Hepatocyte (in vitro differentiated cells): ENCODE measurements around the gene HNRNPA2B1. TPM values are rescaled to one million over a fixed set of nuclear protein-coding genes. Genes with fewer than 3 reads are reported as not detected.

Experiments
- DNase-seq: peaks from one replicate; pipeline ENCODE4 v3.0.0-alpha.2; 2016; ENCODE audit warnings: low spot score
- H2AFZ ChIP-seq: fragments of 200-600 bp; sonication (generic); 2 replicates; pipeline ENCODE4 v1.6.0; 2016; ENCODE audit warnings: antibody characterized with exemption, mild to moderate bottlenecking
- H3K27ac ChIP-seq: fragments of 200-600 bp; sonication (generic); 2 replicates; pipeline ENCODE4 v1.5.1; 2016; ENCODE audit warnings: mild to moderate bottlenecking
- H3K27me3 ChIP-seq: fragments of 200-600 bp; sonication (generic); 2 replicates; pipeline ENCODE4 v1.6.1; 2016
- H3K36me3 ChIP-seq: fragments of 200-600 bp; sonication (generic); replicated peaks from 2 replicates; pipeline ENCODE4 v1.5.1; 2016; ENCODE audit warnings: low read depth; ENCODE audit not compliant: insufficient read depth
- H3K4me1 ChIP-seq: fragments of 200-600 bp; sonication (generic); 2 replicates; pipeline ENCODE4 v1.5.1; 2016; ENCODE audit warnings: mild to moderate bottlenecking, moderate library complexity; ENCODE audit not compliant: insufficient read depth
- H3K4me2 ChIP-seq: fragments of 200-600 bp; sonication (generic); 2 replicates; pipeline ENCODE4 v1.6.0; 2016
- H3K4me3 ChIP-seq: fragments of 200-600 bp; sonication (generic); 2 replicates; pipeline ENCODE4 v1.5.1; 2016; ENCODE audit warnings: mild to moderate bottlenecking
- H3K79me2 ChIP-seq: fragments of 200-600 bp; sonication (generic); 2 replicates; pipeline ENCODE4 v1.6.0; 2017; ENCODE audit warnings: mild to moderate bottlenecking
- H3K9me2 ChIP-seq: fragments of 200-600 bp; sonication (generic); replicated peaks from 2 replicates; pipeline ENCODE4 v1.6.0; 2017; ENCODE audit warnings: mild to moderate bottlenecking; ENCODE audit not compliant: insufficient read depth
- H3K9me3 ChIP-seq: fragments of 200-600 bp; sonication (generic); 2 replicates; pipeline ENCODE4 v1.5.1; 2016; ENCODE audit warnings: low read depth, mild to moderate bottlenecking
- H4K20me1 ChIP-seq: fragments of 200-600 bp; sonication (generic); 2 replicates; pipeline ENCODE4 v1.6.0; 2016; ENCODE audit warnings: mild to moderate bottlenecking; ENCODE audit not compliant: insufficient read depth, poor library complexity, severe bottlenecking
- EZH2 ChIP-seq: fragments of 200-600 bp; sonication (generic); IDR thresholded peaks from 2 replicates; pipeline ENCODE4 v1.6.1; 2016; ENCODE audit warnings: antibody characterized with exemption, mild to moderate bottlenecking, borderline replicate concordance
- EZH2phosphoT487 ChIP-seq: fragments of 200-600 bp; sonication (generic); IDR thresholded peaks from one replicate; pipeline ENCODE4 v1.6.1; 2018; ENCODE audit warnings: antibody characterized with exemption, mild to moderate bottlenecking, low read depth, moderate library complexity; ENCODE audit not compliant: unreplicated experiment, severe bottlenecking
- WGBS: methylation state at CpG from one replicate; pipeline ENCODE4 v1.1.6; 2016; ENCODE audit warnings: low lambda C conversion rate; ENCODE audit errors: missing lambda C conversion rate; 5-methylcytosine and 5-hydroxymethylcytosine counted together
- polyA plus RNA-seq: library from polyadenylated mRNA; unstranded; fragments of >200 nt; fragmentation: Nextera tagmentation; extraction: Ambion mirVana; gene quantifications from 2 replicates; pipeline ENCODE4 v1.2.1, GENCODE V29; 2016
- total RNA-seq: library from RNA; depleted of rRNA; stranded (reverse); fragments of >200 nt; gene quantifications from 2 replicates; pipeline ENCODE4 v1.2.3, GENCODE V29; 2014
- TF ChIP-seq, protein P1 (sequence below): fragments of 200-600 bp; sonication (generic); IDR thresholded peaks from 2 replicates; pipeline ENCODE4 v1.5.1; 2016; ENCODE audit warnings: antibody characterized with exemption, mild to moderate bottlenecking; ENCODE audit not compliant: poor library complexity

Gene HNRNPA2B1
- total RNA-seq: 193 and 215 TPM in 2 replicates
- 553 and 625 TPM in 2 replicates for polyA plus RNA-seq

DNA sequence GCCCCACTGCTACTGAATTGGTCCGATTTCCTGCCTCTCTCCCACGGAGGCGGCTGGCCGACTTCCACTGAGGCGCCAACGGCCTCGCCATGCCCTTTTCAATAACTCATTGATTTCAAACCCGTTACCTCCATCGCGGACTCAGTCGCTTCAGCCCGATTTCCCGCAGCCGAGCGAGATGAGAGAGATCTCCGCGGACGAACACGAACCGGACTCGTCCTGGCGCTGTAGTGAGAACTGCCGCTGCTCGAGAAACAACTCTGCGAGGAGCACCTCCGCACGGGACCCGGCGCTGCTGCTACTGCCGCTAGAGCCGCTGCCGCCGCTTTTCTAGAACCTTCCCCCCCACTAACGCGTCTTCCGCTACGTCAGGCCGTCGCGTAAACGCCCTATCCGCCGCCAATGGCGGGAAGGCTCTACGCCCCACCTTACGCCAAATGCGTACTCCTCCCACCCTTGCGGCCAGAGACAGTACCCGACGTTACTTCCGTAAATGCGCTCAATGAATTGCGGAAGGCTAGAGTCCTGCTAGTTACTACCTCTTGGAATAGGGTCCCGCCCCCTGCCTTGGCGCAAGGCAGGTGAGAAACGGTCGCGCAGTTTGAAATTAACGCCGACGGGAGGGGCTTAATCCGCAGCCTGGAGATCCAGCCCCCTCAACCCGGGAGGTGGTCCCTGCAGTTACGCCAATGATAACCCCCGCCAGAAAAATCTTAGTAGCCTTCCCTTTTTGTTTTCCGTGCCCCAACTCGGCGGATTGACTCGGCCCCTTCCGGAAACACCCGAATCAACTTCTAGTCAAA lies at the start of gene HNRNPA2B1:
TSS of gene HNRNPA2B1 (minus strand) at position 303 of the 803 bp plus-strand sequence. CDS start at position 134, 169 bp downstream.
- TF ChIP-seq EZH2phosphoT487: no peak
- TF ChIP-seq, protein P1, sequence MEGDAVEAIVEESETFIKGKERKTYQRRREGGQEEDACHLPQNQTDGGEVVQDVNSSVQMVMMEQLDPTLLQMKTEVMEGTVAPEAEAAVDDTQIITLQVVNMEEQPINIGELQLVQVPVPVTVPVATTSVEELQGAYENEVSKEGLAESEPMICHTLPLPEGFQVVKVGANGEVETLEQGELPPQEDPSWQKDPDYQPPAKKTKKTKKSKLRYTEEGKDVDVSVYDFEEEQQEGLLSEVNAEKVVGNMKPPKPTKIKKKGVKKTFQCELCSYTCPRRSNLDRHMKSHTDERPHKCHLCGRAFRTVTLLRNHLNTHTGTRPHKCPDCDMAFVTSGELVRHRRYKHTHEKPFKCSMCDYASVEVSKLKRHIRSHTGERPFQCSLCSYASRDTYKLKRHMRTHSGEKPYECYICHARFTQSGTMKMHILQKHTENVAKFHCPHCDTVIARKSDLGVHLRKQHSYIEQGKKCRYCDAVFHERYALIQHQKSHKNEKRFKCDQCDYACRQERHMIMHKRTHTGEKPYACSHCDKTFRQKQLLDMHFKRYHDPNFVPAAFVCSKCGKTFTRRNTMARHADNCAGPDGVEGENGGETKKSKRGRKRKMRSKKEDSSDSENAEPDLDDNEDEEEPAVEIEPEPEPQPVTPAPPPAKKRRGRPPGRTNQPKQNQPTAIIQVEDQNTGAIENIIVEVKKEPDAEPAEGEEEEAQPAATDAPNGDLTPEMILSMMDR: no peak
- no peak for TF ChIP-seq EZH2
- Histone ChIP-seq H2AFZ (peak within 1 kb of the TSS; percentile 81), H3K9me2 (no peaks in the 10 kb centered on the region), H3K27ac (peak within 1 kb of the TSS; percentile 99), H3K4me2 (peak within 1 kb of the TSS; percentile 84), H3K27me3 (no peaks in the 10 kb centered on the region), H3K36me3 (no peaks in the 10 kb centered on the region), H3K79me2 (peaks cover 89% of the 10 kb centered on the region), H3K4me3 (peak within 1 kb of the TSS; percentile 86), H3K4me1 (peaks cover 36% of the 10 kb centered on the region), H3K9me3 (no peaks in the 10 kb centered on the region), H4K20me1 (peaks cover 73% of the 10 kb centered on the region)
- under 1% methylated on average over 71 of the region's 71 CpGs for WGBS
- peak; percentile 98 for DNase-seq

- no peak overlapping the region for H3K4me2 ChIP-seq
- no peak for TF ChIP-seq EZH2
- no peak for TF ChIP-seq EZH2phosphoT487
- TF ChIP-seq, protein P1: no peak
- no peak overlapping the region for H2AFZ ChIP-seq
- no peak for DNase-seq
- no peaks in the 10 kb centered on the region for H3K4me1 ChIP-seq
- H3K79me2 ChIP-seq: no peaks in the 10 kb centered on the region
- no peaks in the 10 kb centered on the region for H4K20me1 ChIP-seq
- no peaks in the 10 kb centered on the region for H3K9me2 ChIP-seq
- H3K36me3 ChIP-seq: no peaks in the 10 kb centered on the region
- no peaks in the 10 kb centered on the region for H3K27me3 ChIP-seq
- H3K4me3 ChIP-seq: no peak overlapping the region
- 87% methylated on average over 12 of the region's 12 CpGs for WGBS
- H3K27ac ChIP-seq: no peak overlapping the region
- no peaks in the 10 kb centered on the region for H3K9me3 ChIP-seq
These were observed 49.7 kb upstream of the HNRNPA2B1 start for GRCh38 chr7:26250239-26250638.

DNA sequence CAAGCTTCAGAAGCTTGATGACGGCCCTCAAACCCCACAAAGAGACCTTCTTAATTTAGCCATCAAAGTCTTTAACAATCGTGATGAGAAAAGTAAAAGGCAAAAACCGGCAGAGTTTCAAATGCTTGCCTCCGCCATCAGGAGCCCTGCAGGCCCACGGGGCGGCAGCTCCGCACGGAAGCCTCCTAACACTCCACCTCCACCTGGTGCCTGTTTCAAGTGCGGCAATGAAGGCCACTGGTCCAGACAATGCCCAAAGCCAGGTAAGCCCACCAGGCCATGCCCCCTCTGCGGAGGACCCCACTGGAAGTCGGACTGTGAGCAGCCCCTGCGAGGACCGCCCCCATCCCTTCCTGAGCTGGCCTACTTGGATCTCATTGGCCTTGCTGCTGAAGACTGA lies 44.6 kb upstream of the HNRNPA2B1 start:
- WGBS: 97% methylated on average over 13 of the region's 13 CpGs

More for the DNA sequence above, 44.6 kb upstream of the HNRNPA2B1 start:
- Histone ChIP-seq H3K36me3 (no peaks in the 10 kb centered on the region), H3K4me1 (no peaks in the 10 kb centered on the region), H3K79me2 (no peaks in the 10 kb centered on the region), H2AFZ (no peak overlapping the region), H3K27me3 (no peaks in the 10 kb centered on the region), H3K27ac (no peak overlapping the region), H3K9me3 (no peaks in the 10 kb centered on the region), H3K4me2 (no peak overlapping the region), H3K9me2 (no peaks in the 10 kb centered on the region), H4K20me1 (no peaks in the 10 kb centered on the region), H3K4me3 (no peak overlapping the region)
- DNase-seq: no peak
- TF ChIP-seq, protein P1: no peak
- TF ChIP-seq EZH2phosphoT487: no peak
- no peak for TF ChIP-seq EZH2
